GM23338 (cell line): ENCODE measurements around the gene FGF5. TPM values are rescaled to one million over a fixed set of nuclear protein-coding genes. Genes with fewer than 3 reads are reported as not detected.

Experiments used
- polyA plus RNA-seq: library from polyadenylated mRNA; unstranded; fragments of >200 nt; fragmentation: Nextera tagmentation; extraction: Ambion mirVana; gene quantifications from 2 replicates; pipeline ENCODE4 v1.2.1, GENCODE V29; 2016
- total RNA-seq: library from RNA; depleted of rRNA; stranded (reverse); fragments of >200 nt; shearing (Covaris generic); gene quantifications from 2 replicates; pipeline ENCODE4 v1.2.3, GENCODE V29; 2014; rRNA removed

Gene FGF5
- total and polyA plus RNA-seq, 2 experiments from 2014 or later = not detected

Other genes with a start within 250 kb of the FGF5 start
- 4.8 and 5.3 TPM in 2 replicates for gene ANTXR2, start 193.4 kb upstream of the FGF5 start, total RNA-seq
- 1.3 and 2.0 TPM in 2 replicates for gene ANTXR2, start 193.4 kb upstream of the FGF5 start, polyA plus RNA-seq
- not detected in 2 replicates for gene PRDM8, start 69.2 kb upstream of the FGF5 start, total RNA-seq
- gene PRDM8, start 69.2 kb upstream of the FGF5 start, polyA plus RNA-seq = 0.16 TPM in 1 of 2 replicates, not detected in the other
- not detected in 2 replicates for gene CFAP299, start 69.1 kb downstream of the FGF5 start, total RNA-seq
- gene CFAP299, start 69.1 kb downstream of the FGF5 start, polyA plus RNA-seq = not detected in 2 replicates